B cell (primary cell): Measurements from ENCODE around the gene LCN1. TPM values are rescaled to one million over a fixed set of nuclear protein-coding genes. Genes with fewer than 3 reads are reported as not detected.

Source experiments
- ATAC-seq: fragments of 200-7000 bp; cut with Tn5 transposase; one replicate; pipeline ENCODE4 v1.10.0; 2021; ENCODE audit warnings: low read depth, mild to moderate bottlenecking, moderate number of reproducible peaks, moderate library complexity
- CTCF ChIA-PET: fragments of 350-600 bp; sonication (Branson Sonifier 250); formaldehyde crosslinking; loops from one replicate; lab custom pipeline; 2021; ENCODE audit warnings: antibody characterized with exemption, inconsistent platforms; lab: Charles Lee
- POLR2A ChIA-PET: fragments of 350-600 bp; sonication (Branson Sonifier 250); formaldehyde crosslinking; loops from one replicate; lab custom pipeline; 2021; ENCODE audit warnings: antibody characterized with exemption; lab: Charles Lee
- DNase-seq: peaks from one replicate; pipeline ENCODE4 v3.0.0; 2013
- H2AFZ ChIP-seq: 2 replicates; pipeline ENCODE4 v1.6.1; 2012; ENCODE audit warnings: mild to moderate bottlenecking, low read depth, low read length; ENCODE audit not compliant: insufficient read depth, poor library complexity, severe bottlenecking
- H3K27ac ChIP-seq, 2 donors: 1 replicate in 1 of 2; 2 replicates in 1 of 2; pipeline ENCODE4 v1.5.1; 2012 to 2013; ENCODE audit warnings: low read length in 2 of 2, mild to moderate bottlenecking in 2 of 2, moderate library complexity in 1 of 2
- H3K27me3 ChIP-seq, 4 experiments: fragments of 200-600 bp in 1 of 4; sonication (generic) in 1 of 4; replicated peaks in 1 of 4; 1 replicate in 2 of 4; 2 replicates in 2 of 4; pipeline versions ENCODE4 v1.6.1 to v1.7.0; 2013 to 2016; ENCODE audit warnings: low read length in 3 of 4, mild to moderate bottlenecking in 2 of 4, mixed read lengths in 1 of 4, moderate library complexity in 1 of 4; ENCODE audit not compliant: insufficient read depth in 4 of 4, control insufficient read depth in 3 of 4; ENCODE audit errors: control extremely low read depth in 1 of 4
- H3K36me3 ChIP-seq, 2 experiments: replicated peaks in 1 of 2; 1 replicate in 1 of 2; 2 replicates in 1 of 2; pipeline versions ENCODE4 v1.6.1 to v1.7.1; 2013; ENCODE audit warnings: low read length in 1 of 2; ENCODE audit not compliant: insufficient read depth in 2 of 2, control insufficient read depth in 1 of 2; ENCODE audit errors: control extremely low read depth in 1 of 2, extremely low read depth in 1 of 2
- H3K4me1 ChIP-seq, 2 donors: fragments of 200-600 bp in 1 of 2; sonication (generic) in 1 of 2; 1 replicate in 1 of 2; 2 replicates in 1 of 2; pipeline versions ENCODE4 v1.5.1 to v1.6.1; 2013 to 2017; ENCODE audit warnings: low read length in 2 of 2; ENCODE audit not compliant: control insufficient read depth in 2 of 2, insufficient read depth in 2 of 2
- H3K4me2 ChIP-seq: replicated peaks from 2 replicates; pipeline ENCODE3; 2012; ENCODE audit warnings: mild to moderate bottlenecking, low read depth, low read length; ENCODE audit not compliant: poor library complexity, severe bottlenecking
- H3K4me3 ChIP-seq, 5 experiments: fragments of 200-600 bp in 1 of 5; sonication (generic) in 1 of 5; 1 replicate in 3 of 5; 2 replicates in 2 of 5; pipeline versions ENCODE4 v1.5.1 to v1.7.0; 2011 to 2016; ENCODE audit warnings: low read length in 4 of 5, mild to moderate bottlenecking in 4 of 5, low read depth in 2 of 5, control low read depth in 1 of 5, moderate library complexity in 1 of 5; ENCODE audit not compliant: insufficient read depth in 1 of 5; ENCODE audit errors: control extremely low read depth in 1 of 5, extremely low read depth in 1 of 5
- H3K79me2 ChIP-seq: fragments of 200-600 bp; sonication (generic); one replicate; pipeline ENCODE4 v1.6.0; 2016; ENCODE audit warnings: low read length; ENCODE audit not compliant: control insufficient read depth, insufficient read depth
- H3K9ac ChIP-seq: fragments of 200-600 bp; sonication (generic); 2 replicates; pipeline ENCODE4 v1.6.1; 2017; ENCODE audit warnings: mild to moderate bottlenecking, low read length, moderate library complexity
- H3K9me3 ChIP-seq, 3 donors: one replicate each; pipeline versions ENCODE4 v1.6.1 to v1.7.1; 2013; ENCODE audit warnings: low read length in 2 of 3; ENCODE audit not compliant: control insufficient read depth in 2 of 3, insufficient read depth in 1 of 3; ENCODE audit errors: control extremely low read depth in 1 of 3
- H4K20me1 ChIP-seq: 2 replicates; pipeline ENCODE4 v1.6.0; 2012; ENCODE audit warnings: mild to moderate bottlenecking, low read length; ENCODE audit not compliant: insufficient read depth, control insufficient read depth, poor library complexity, severe bottlenecking
- H3K27ac Mint-ChIP-seq: one replicate; pipeline ENCODE4 v1.8.0; 2021; ENCODE audit warnings: mixed read lengths
- H3K27me3 Mint-ChIP-seq: one replicate; pipeline ENCODE4 v1.8.0; 2021; ENCODE audit warnings: mixed read lengths
- H3K4me1 Mint-ChIP-seq: one replicate; pipeline ENCODE4 v1.8.0; 2021; ENCODE audit warnings: mixed read lengths
- H3K4me3 Mint-ChIP-seq: one replicate; pipeline ENCODE4 v1.8.0; 2021; ENCODE audit warnings: mixed read lengths
- H3K9me3 Mint-ChIP-seq: one replicate; pipeline ENCODE4 v1.8.0; 2022; ENCODE audit warnings: mixed read lengths; ENCODE audit not compliant: insufficient read depth
- CTCF ChIP-seq: fragments of 200-600 bp; IDR thresholded peaks from one replicate; pipeline ENCODE4 v1.8.0; 2022; ENCODE audit warnings: antibody characterized with exemption, mild to moderate bottlenecking
- EZH2 ChIP-seq: IDR thresholded peaks from 2 replicates; pipeline ENCODE4 v1.6.1; 2012; ENCODE audit warnings: borderline replicate concordance, low read depth, mild to moderate bottlenecking, moderate library complexity, low read length; ENCODE audit not compliant: insufficient read depth, poor library complexity, severe bottlenecking
- WGBS: methylation state at CpG from one replicate; pipeline ENCODE4 v1.1.5; 2013; ENCODE audit warnings: missing lambda C conversion rate; ENCODE audit not compliant: insufficient coverage; 5-methylcytosine and 5-hydroxymethylcytosine counted together
- intact Hi-C: fragments of 100-400 bp; cut with micrococcal nuclease; formaldehyde crosslinking; loops from one replicate; pipeline ENCODE4 v1.10.0; 2022
- polyA plus RNA-seq: library from polyadenylated mRNA; depleted of rRNA; stranded (reverse); fragments of >200 nt; gene quantifications from 2 replicates; pipeline ENCODE4 v1.2.3, GENCODE V29; 2012
- total RNA-seq, 2 donors: library from RNA; stranded (reverse); fragments of 120-200 nt in 1 of 2; gene quantifications; 1 replicate in 1 of 2; 2 replicates in 1 of 2; pipeline versions ENCODE4 v1.2.3 to v1.2.4, GENCODE V29; 2013 to 2022

LCN1 gene
- total and polyA plus RNA-seq, 2 donors (not counting 1 experiment from before 2014, with no cell fraction given): not detected

- intact Hi-C loops: no loop called here
- H3K4me1 Mint-ChIP-seq: peaks cover 5% of the 10 kb centered on the region
- no peak overlapping the region for H3K27ac ChIP-seq
- POLR2A ChIA-PET: no interaction called here
- no peak overlapping the region for H2AFZ ChIP-seq
- no peak overlapping the region for H3K4me3 ChIP-seq
- no peaks in the 10 kb centered on the region for H3K79me2 ChIP-seq
- no peak for DNase-seq
- H3K36me3 ChIP-seq: no peaks in the 10 kb centered on the region
- no peak for ATAC-seq
- peaks cover 0 to 3% (median 0%) of the 10 kb centered on the region in 3 donors for H3K9me3 ChIP-seq
- no peak overlapping the region for H3K4me3 Mint-ChIP-seq
- H3K9ac ChIP-seq: no peak overlapping the region
- no peaks in the 10 kb centered on the region for H3K9me3 Mint-ChIP-seq
- H3K27ac Mint-ChIP-seq: no peak overlapping the region
- 88% methylated on average over 26 of the region's 30 CpGs for WGBS
- peaks cover 0 to 10% (median 0%) of the 10 kb centered on the region in 4 experiments for H3K27me3 ChIP-seq
- CTCF ChIA-PET: no interaction called here
- H4K20me1 ChIP-seq: no peaks in the 10 kb centered on the region
- H3K27me3 Mint-ChIP-seq: no peaks in the 10 kb centered on the region
- H3K4me2 ChIP-seq: no peak overlapping the region
- peaks cover 5 to 11% of the 10 kb centered on the region in 2 donors for H3K4me1 ChIP-seq
- TF ChIP-seq EZH2: no peak
- no peak for TF ChIP-seq CTCF
These were observed 26.3 kb upstream of the LCN1 start for GRCh38 chr9:135494791-135495559.
